22Rv1 (cell line): ENCODE data around the gene FICD.

ENCODE experiments used
- CTCF ChIP-seq: fragments of 450-650 bp; IDR thresholded peaks from 2 replicates; pipeline ENCODE4 v1.5.1; 2017; ENCODE audit warnings: mild to moderate bottlenecking
- ZFX ChIP-seq: fragments of 450-650 bp; IDR thresholded peaks from 2 replicates; pipeline ENCODE4 v1.6.1; 2017; ENCODE audit warnings: antibody characterized with exemption, borderline replicate concordance

- peak; percentile 70 for TF ChIP-seq CTCF
- TF ChIP-seq ZFX: no peak
Measured at GRCh38 chr12:108519558-108519957, 4.5 kb downstream of the FICD start.
